OCI-LY1 (cell line): ENCODE measurements around the gene LIN28B.

Experiments used
- H2AFZ ChIP-seq: fragments of 200-600 bp; sonication (generic), shearing (Covaris generic); 2 replicates; pipeline ENCODE4 v1.6.0; 2014; ENCODE audit warnings: antibody characterized with exemption, mild to moderate bottlenecking, low read length
- H3F3A ChIP-seq: fragments of 200-600 bp; sonication (generic), shearing (Covaris generic); 2 replicates; pipeline ENCODE4 v1.6.0; 2014; ENCODE audit warnings: mild to moderate bottlenecking, antibody characterized with exemption, low read length, moderate library complexity; ENCODE audit not compliant: insufficient read depth
- H3K27ac ChIP-seq: fragments of 200-600 bp; sonication (generic); 2 replicates; pipeline ENCODE4 v1.5.1; 2014; ENCODE audit warnings: low read length, mixed run types, mild to moderate bottlenecking, low read depth; ENCODE audit not compliant: poor library complexity, severe bottlenecking
- H3K27me3 ChIP-seq: fragments of 200-600 bp; sonication (generic); 2 replicates; pipeline ENCODE4 v1.6.0; 2014; ENCODE audit warnings: antibody characterized with exemption, mild to moderate bottlenecking, low read length, moderate library complexity; ENCODE audit not compliant: insufficient read depth
- H3K36me3 ChIP-seq: fragments of 200-600 bp; sonication (generic); 2 replicates; pipeline ENCODE4 v1.6.1; 2014; ENCODE audit warnings: mild to moderate bottlenecking, antibody characterized with exemption, low read length, moderate library complexity, mixed read lengths; ENCODE audit not compliant: insufficient read depth
- H3K4me1 ChIP-seq: fragments of 200-600 bp; sonication (generic); 2 replicates; pipeline ENCODE4 v1.5.1; 2014; ENCODE audit warnings: mild to moderate bottlenecking, low read length, moderate library complexity; ENCODE audit not compliant: insufficient read depth, severe bottlenecking
- H3K4me2 ChIP-seq: fragments of 200-600 bp; sonication (generic), shearing (Covaris generic); 2 replicates; pipeline ENCODE4 v1.6.1; 2014; ENCODE audit warnings: low read length
- H3K4me3 ChIP-seq: fragments of 200-600 bp; sonication (generic); 2 replicates; pipeline ENCODE4 v1.5.1; 2014; ENCODE audit warnings: low read length, low read depth, mild to moderate bottlenecking, mixed read lengths; ENCODE audit not compliant: poor library complexity, severe bottlenecking
- H3K79me2 ChIP-seq: fragments of 200-600 bp; shearing (Covaris generic); 2 replicates; pipeline ENCODE4 v1.6.1; 2016; ENCODE audit warnings: mixed run types, low read length, mixed read lengths; ENCODE audit not compliant: insufficient read depth
- H3K9ac ChIP-seq: fragments of 200-600 bp; sonication (generic), shearing (Covaris generic); 2 replicates; pipeline ENCODE4 v1.6.1; 2014; ENCODE audit warnings: mild to moderate bottlenecking, low read length, mixed read lengths
- H3K9me2 ChIP-seq: fragments of 200-600 bp; sonication (generic), shearing (Covaris generic); 2 replicates; pipeline ENCODE4 v1.6.1; 2014; ENCODE audit warnings: low read depth, mild to moderate bottlenecking, low read length, mixed read lengths
- H3K9me3 ChIP-seq: fragments of 200-600 bp; shearing (Covaris generic); 2 replicates; pipeline ENCODE4 v1.6.1; 2014; ENCODE audit warnings: low read length, mixed read lengths
- H4K20me1 ChIP-seq: fragments of 200-600 bp; sonication (generic), shearing (Covaris generic); 2 replicates; pipeline ENCODE4 v1.6.0; 2016; ENCODE audit warnings: mild to moderate bottlenecking, low read length; ENCODE audit not compliant: insufficient read depth
- EZH2 ChIP-seq: fragments of 200-600 bp; sonication (generic), shearing (Covaris generic); IDR thresholded peaks from 2 replicates; pipeline ENCODE4 v1.8.0; 2017; ENCODE audit warnings: borderline replicate concordance, mixed run types, mild to moderate bottlenecking, antibody characterized with exemption, low read length, moderate library complexity, mixed read lengths
- TF ChIP-seq, protein P1 (sequence below): fragments of 200-600 bp; sonication (generic), shearing (Covaris generic); IDR thresholded peaks from 2 replicates; pipeline ENCODE4 v1.5.1; 2017; ENCODE audit warnings: mild to moderate bottlenecking, antibody characterized with exemption, low read length, moderate library complexity, mixed read lengths

LIN28B gene

DNA sequence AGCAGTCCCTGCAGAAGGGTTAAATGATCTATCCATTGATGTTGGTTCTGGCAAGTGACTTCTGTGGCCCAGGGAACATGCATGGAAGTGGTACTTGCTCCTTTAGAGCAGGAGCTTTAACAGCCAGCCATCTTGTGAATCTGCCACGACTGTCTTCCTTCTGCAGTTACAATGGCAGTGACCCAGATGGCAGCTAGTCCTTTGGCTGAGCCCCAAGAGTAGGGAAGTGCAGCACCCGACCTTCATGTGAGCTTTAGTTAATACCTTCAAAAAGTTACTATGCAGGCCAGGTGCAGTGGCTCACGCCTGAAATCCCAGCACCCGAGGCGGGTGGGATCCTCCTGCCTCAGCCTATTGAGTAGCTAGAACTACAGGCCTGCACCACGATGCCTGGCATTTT is 156.5 kb downstream of the LIN28B start:
- Histone ChIP-seq H3K27me3 (no peaks in the 10 kb centered on the region), H3K9ac (no peak overlapping the region), H3K4me3 (no peak overlapping the region), H2AFZ (no peak overlapping the region), H3K9me3 (no peaks in the 10 kb centered on the region), H3F3A (no peaks in the 10 kb centered on the region), H3K36me3 (no peaks in the 10 kb centered on the region), H3K4me1 (no peaks in the 10 kb centered on the region), H3K9me2 (no peaks in the 10 kb centered on the region), H4K20me1 (no peaks in the 10 kb centered on the region), H3K27ac (no peak overlapping the region), H3K4me2 (no peak overlapping the region), H3K79me2 (no peaks in the 10 kb centered on the region)
- TF ChIP-seq, protein P1, sequence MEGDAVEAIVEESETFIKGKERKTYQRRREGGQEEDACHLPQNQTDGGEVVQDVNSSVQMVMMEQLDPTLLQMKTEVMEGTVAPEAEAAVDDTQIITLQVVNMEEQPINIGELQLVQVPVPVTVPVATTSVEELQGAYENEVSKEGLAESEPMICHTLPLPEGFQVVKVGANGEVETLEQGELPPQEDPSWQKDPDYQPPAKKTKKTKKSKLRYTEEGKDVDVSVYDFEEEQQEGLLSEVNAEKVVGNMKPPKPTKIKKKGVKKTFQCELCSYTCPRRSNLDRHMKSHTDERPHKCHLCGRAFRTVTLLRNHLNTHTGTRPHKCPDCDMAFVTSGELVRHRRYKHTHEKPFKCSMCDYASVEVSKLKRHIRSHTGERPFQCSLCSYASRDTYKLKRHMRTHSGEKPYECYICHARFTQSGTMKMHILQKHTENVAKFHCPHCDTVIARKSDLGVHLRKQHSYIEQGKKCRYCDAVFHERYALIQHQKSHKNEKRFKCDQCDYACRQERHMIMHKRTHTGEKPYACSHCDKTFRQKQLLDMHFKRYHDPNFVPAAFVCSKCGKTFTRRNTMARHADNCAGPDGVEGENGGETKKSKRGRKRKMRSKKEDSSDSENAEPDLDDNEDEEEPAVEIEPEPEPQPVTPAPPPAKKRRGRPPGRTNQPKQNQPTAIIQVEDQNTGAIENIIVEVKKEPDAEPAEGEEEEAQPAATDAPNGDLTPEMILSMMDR = no peak

DNA sequence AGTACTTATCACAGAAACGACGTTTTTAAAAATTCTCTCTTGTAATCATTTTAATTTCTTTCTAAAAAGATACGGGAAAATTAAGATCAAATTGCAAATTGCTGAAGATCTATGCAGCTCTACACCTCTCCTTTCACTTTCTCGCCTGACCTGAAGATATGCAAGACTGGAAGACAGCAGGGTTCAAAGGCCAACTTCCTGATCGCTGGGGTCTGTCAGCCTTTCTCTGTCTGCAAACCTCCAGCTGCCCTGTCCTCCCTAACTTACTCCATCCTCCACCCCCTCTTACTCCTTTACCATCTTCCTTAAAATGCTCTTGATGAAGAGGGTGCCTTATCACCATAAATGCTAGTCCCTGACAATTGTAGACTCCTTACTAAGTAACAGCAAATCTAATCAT is 159.2 kb downstream of the LIN28B start:
- H3K4me3 ChIP-seq = no peak overlapping the region
- H4K20me1 ChIP-seq = no peaks in the 10 kb centered on the region
- H3K9me3 ChIP-seq = no peaks in the 10 kb centered on the region
- no peak for TF ChIP-seq EZH2
- TF ChIP-seq, protein P1 = no peak
- H3F3A ChIP-seq = no peaks in the 10 kb centered on the region
- H3K4me1 ChIP-seq = no peaks in the 10 kb centered on the region
- no peak overlapping the region for H2AFZ ChIP-seq
- no peaks in the 10 kb centered on the region for H3K9me2 ChIP-seq
- H3K4me2 ChIP-seq = no peak overlapping the region
- no peaks in the 10 kb centered on the region for H3K36me3 ChIP-seq
- H3K27me3 ChIP-seq = no peaks in the 10 kb centered on the region
- no peak overlapping the region for H3K27ac ChIP-seq
- no peaks in the 10 kb centered on the region for H3K79me2 ChIP-seq
- H3K9ac ChIP-seq = no peak overlapping the region

DNA sequence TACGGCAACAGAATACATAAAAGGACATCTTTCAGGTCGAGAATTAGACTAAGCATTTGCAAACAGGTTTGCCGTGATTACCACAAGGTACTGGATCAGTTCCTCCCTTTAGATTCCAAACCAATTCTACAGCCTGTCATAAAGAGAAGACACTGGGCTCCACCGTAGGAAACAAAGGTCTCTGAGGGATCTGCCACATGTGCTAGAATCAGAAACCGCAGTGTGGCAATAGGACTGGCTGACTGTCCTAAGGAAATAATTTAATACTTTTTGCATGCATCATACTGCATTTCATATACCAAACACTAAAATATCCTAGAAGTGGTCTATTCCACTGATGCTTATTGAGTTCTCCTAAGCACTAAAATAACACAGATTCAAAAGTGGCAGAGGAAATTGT is 163.7 kb downstream of the LIN28B start:
- Histone ChIP-seq H3K4me2 (no peak overlapping the region), H3K9me2 (no peaks in the 10 kb centered on the region), H3K36me3 (no peaks in the 10 kb centered on the region), H3K4me3 (no peak overlapping the region), H3K9ac (no peak overlapping the region), H4K20me1 (no peaks in the 10 kb centered on the region), H3K4me1 (no peaks in the 10 kb centered on the region), H3K9me3 (no peaks in the 10 kb centered on the region), H3K79me2 (no peaks in the 10 kb centered on the region), H2AFZ (no peak overlapping the region), H3K27me3 (no peaks in the 10 kb centered on the region), H3K27ac (no peak overlapping the region), H3F3A (no peaks in the 10 kb centered on the region)
- no peak for TF ChIP-seq EZH2
- TF ChIP-seq, protein P1 = no peak
